CD4-positive, alpha-beta T cell (primary cell): ENCODE data around the gene MPI. TPM values are rescaled to one million over a fixed set of nuclear protein-coding genes. Genes with fewer than 3 reads are reported as not detected.

Experiments
- ATAC-seq: fragments of 200-7000 bp; cut with Tn5 transposase; one replicate; pipeline ENCODE4 v1.10.0; 2022; ENCODE audit warnings: mild to moderate bottlenecking; ENCODE audit not compliant: poor library complexity
- CTCF ChIA-PET: fragments of 350-600 bp; sonication (Branson Sonifier 250); formaldehyde crosslinking; loops from one replicate; lab custom pipeline; 2021; ENCODE audit warnings: antibody characterized with exemption, inconsistent platforms; lab: Charles Lee
- POLR2A ChIA-PET: fragments of 350-600 bp; sonication (Branson Sonifier 250); formaldehyde crosslinking; loops from one replicate; lab custom pipeline; 2021; ENCODE audit warnings: antibody characterized with exemption, inconsistent platforms; lab: Charles Lee
- DNase-seq, 14 experiments: peaks; one replicate each; pipeline ENCODE4 v3.0.0-alpha.2; 2013 to 2020; ENCODE audit warnings: mixed read lengths in 2 of 14
- H3K27ac ChIP-seq, 2 donors: one replicate each; pipeline versions ENCODE4 v1.5.1 to v1.7.0; 2013; ENCODE audit warnings: low read length in 2 of 2, low read depth in 1 of 2, mild to moderate bottlenecking in 1 of 2
- H3K27me3 ChIP-seq, 2 experiments: 1 replicate in 1 of 2; 2 replicates in 1 of 2; pipeline versions ENCODE4 v1.6.1 to v1.7.0; 2013; ENCODE audit warnings: low read length in 2 of 2, control low read depth in 1 of 2, mild to moderate bottlenecking in 1 of 2, moderate library complexity in 1 of 2; ENCODE audit not compliant: insufficient read depth in 2 of 2, control insufficient read depth in 1 of 2
- H3K36me3 ChIP-seq: one replicate; pipeline ENCODE4 v1.6.1; 2013; ENCODE audit warnings: low read length, control low read depth; ENCODE audit not compliant: insufficient read depth
- H3K4me1 ChIP-seq: one replicate; pipeline ENCODE4 v1.6.1; 2013; ENCODE audit warnings: low read length, control low read depth; ENCODE audit not compliant: insufficient read depth
- H3K4me3 ChIP-seq: one replicate; pipeline ENCODE4 v1.5.1; 2013; ENCODE audit warnings: mild to moderate bottlenecking, low read length, moderate library complexity
- H3K9me3 ChIP-seq, 2 experiments: 1 replicate in 1 of 2; 2 replicates in 1 of 2; pipeline versions ENCODE4 v1.6.1 to v1.7.0; 2013; ENCODE audit warnings: low read length in 2 of 2, mild to moderate bottlenecking in 2 of 2, control low read depth in 1 of 2, moderate library complexity in 1 of 2; ENCODE audit not compliant: control insufficient read depth in 1 of 2, insufficient read depth in 1 of 2
- H3K27ac Mint-ChIP-seq: one replicate; pipeline ENCODE4 v1.8.0; 2020; ENCODE audit warnings: mixed read lengths
- H3K27me3 Mint-ChIP-seq: one replicate; pipeline ENCODE4 v1.8.0; 2021; ENCODE audit warnings: mixed read lengths
- H3K36me3 Mint-ChIP-seq: one replicate; pipeline ENCODE4 v1.8.0; 2021; ENCODE audit warnings: low read depth, mixed read lengths
- H3K4me1 Mint-ChIP-seq: one replicate; pipeline ENCODE4 v1.8.0; 2021; ENCODE audit warnings: low read depth, mixed read lengths
- H3K4me3 Mint-ChIP-seq: one replicate; pipeline ENCODE4 v1.8.0; 2020; ENCODE audit warnings: mild to moderate bottlenecking, mixed read lengths
- H3K9me3 Mint-ChIP-seq: one replicate; pipeline ENCODE4 v1.8.0; 2020; ENCODE audit warnings: mixed read lengths
- CTCF ChIP-seq: fragments of 200-600 bp; IDR thresholded peaks from one replicate; pipeline ENCODE4 v1.8.0; 2022; ENCODE audit warnings: antibody characterized with exemption, mild to moderate bottlenecking
- intact Hi-C, 2 experiments: fragments of 100-400 bp; cut with DNase I in 1 of 2; cut with micrococcal nuclease in 1 of 2; formaldehyde crosslinking; loops; one replicate each; pipeline versions ENCODE4 v1.15.1 to v1.9.0; 2023 to 2025; cut with DNase I, micrococcal nuclease
- total RNA-seq, 174 experiments: library from RNA in 2 of 174; stranded (reverse) in 2 of 174; gene quantifications; one replicate each; pipeline ENCODE4 v1.2.3 and lab custom pipeline; 2021 to 2026

The MPI gene
- total RNA-seq, 2 experiments from 2014 or later: 28.9 to 30.3 TPM

GRCh38 chr15:74855857-74856256, 34.0 kb upstream of the MPI start:
- intact Hi-C loops: no loop called here
- Mint-ChIP-seq H3K36me3 (peaks cover 54% of the 10 kb centered on the region), H3K4me1 (peaks cover 30% of the 10 kb centered on the region), H3K9me3 (no peaks in the 10 kb centered on the region), H3K27me3 (no peaks in the 10 kb centered on the region), H3K4me3 (no peak overlapping the region), H3K27ac (peak overlapping the region; percentile 74)
- no peak overlapping the region for H3K27ac ChIP-seq
- peaks cover 52% of the 10 kb centered on the region for H3K36me3 ChIP-seq
- ChIA-PET CTCF (interaction anchor here (1.5 kb wide), 1 partner anchor 13 kb away, joined by 7 read pairs; no protein-coding TSS in a partner anchor), POLR2A (interaction anchor here (0.9 to 1.2 kb wide), 2 partner anchors 11 to 46 kb away, joined by 3 to 4 read pairs; no protein-coding TSS in a partner anchor)
- ATAC-seq: no peak
- no peak for DNase-seq
- H3K9me3 ChIP-seq: no peaks in the 10 kb centered on the region
- H3K27me3 ChIP-seq: no peaks in the 10 kb centered on the region
- no peak overlapping the region for H3K4me3 ChIP-seq
- no peak for TF ChIP-seq CTCF
- H3K4me1 ChIP-seq: peaks cover 40% of the 10 kb centered on the region

GRCh38 chr15:74856537-74856936, 33.3 kb upstream of the MPI start:
- H3K4me1 Mint-ChIP-seq: peaks cover 30% of the 10 kb centered on the region
- no peaks in the 10 kb centered on the region for H3K27me3 ChIP-seq
- H3K9me3 Mint-ChIP-seq: no peaks in the 10 kb centered on the region
- no peak overlapping the region for H3K27ac ChIP-seq
- H3K4me3 Mint-ChIP-seq: no peak overlapping the region
- ChIA-PET CTCF (interaction anchor here (1.5 kb wide), 1 partner anchor 12 kb away, joined by 7 read pairs; no protein-coding TSS in a partner anchor), POLR2A (interaction anchor here (1.2 kb wide), 1 partner anchor 12 kb away, joined by 3 read pairs; no protein-coding TSS in a partner anchor)
- intact Hi-C loops: no loop called here
- ATAC-seq (no peak), DNase-seq (no peak)
- H3K27me3 Mint-ChIP-seq: no peaks in the 10 kb centered on the region
- H3K27ac Mint-ChIP-seq: peak overlapping the region; percentile 83
- no peaks in the 10 kb centered on the region for H3K9me3 ChIP-seq
- peaks cover 45% of the 10 kb centered on the region for H3K36me3 ChIP-seq
- no peak overlapping the region for H3K4me3 ChIP-seq
- H3K4me1 ChIP-seq: peaks cover 45% of the 10 kb centered on the region
- peaks cover 47% of the 10 kb centered on the region for H3K36me3 Mint-ChIP-seq
- TF ChIP-seq CTCF: no peak

DNA sequence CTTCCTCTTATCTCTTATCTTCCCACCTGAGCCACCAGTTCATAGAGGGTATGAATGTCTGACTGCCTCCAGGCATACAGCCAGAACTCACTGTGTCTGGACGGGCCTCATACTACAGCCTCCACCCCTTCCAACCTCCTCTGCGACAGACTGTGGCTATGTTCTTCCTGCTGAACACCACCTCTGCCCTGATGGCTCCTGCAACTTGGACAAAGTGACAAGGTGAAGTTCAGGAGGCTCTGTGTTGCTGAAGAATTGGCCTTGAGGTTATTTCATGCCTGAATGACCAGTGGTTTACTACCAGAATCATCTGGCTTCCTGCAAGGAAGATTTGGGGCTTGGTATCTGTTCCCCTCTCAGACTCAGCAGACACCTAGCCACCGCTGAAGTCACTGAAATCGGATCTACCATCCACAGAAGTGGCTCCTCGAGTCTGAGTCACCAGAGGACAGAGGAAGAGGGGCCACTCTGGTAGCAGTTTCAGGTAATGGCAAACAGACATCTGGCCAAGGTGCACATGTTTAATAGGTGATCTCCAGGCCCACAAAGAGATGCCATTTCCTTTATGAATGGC, 32.7 kb upstream of the MPI start:
- no peaks in the 10 kb centered on the region for H3K9me3 Mint-ChIP-seq
- POLR2A ChIA-PET: interaction anchor here (1.0 to 1.2 kb wide), 2 partner anchors 10 to 12 kb away, joined by 3 read pairs; no protein-coding TSS in a partner anchor
- peaks cover 45% of the 10 kb centered on the region for H3K4me1 ChIP-seq
- CTCF ChIA-PET: interaction anchor here (1.5 kb wide), 1 partner anchor 12 kb away, joined by 7 read pairs; no protein-coding TSS in a partner anchor
- peaks cover 30% of the 10 kb centered on the region for H3K4me1 Mint-ChIP-seq
- peaks cover 41% of the 10 kb centered on the region for H3K36me3 Mint-ChIP-seq
- ATAC-seq (no peak), DNase-seq (no peak)
- H3K4me3 Mint-ChIP-seq: no peak overlapping the region
- no peak overlapping the region for H3K4me3 ChIP-seq
- H3K27ac Mint-ChIP-seq: peak overlapping the region; percentile 83
- no peaks in the 10 kb centered on the region for H3K27me3 ChIP-seq
- no peak overlapping the region for H3K27ac ChIP-seq
- no peak for TF ChIP-seq CTCF
- H3K9me3 ChIP-seq: no peaks in the 10 kb centered on the region
- peaks cover 38% of the 10 kb centered on the region for H3K36me3 ChIP-seq
- H3K27me3 Mint-ChIP-seq: no peaks in the 10 kb centered on the region
- intact Hi-C loops: no loop called here
